ENCODE measurements around the gene IRAG1. TPM values are rescaled to one million over a fixed set of nuclear protein-coding genes. Genes with fewer than 3 reads are reported as not detected.

IRAG1 gene
- total RNA-seq, 6 experiments from 2014 or later, result 1.2 to 2.3 (median 1.4) TPM

DNA sequence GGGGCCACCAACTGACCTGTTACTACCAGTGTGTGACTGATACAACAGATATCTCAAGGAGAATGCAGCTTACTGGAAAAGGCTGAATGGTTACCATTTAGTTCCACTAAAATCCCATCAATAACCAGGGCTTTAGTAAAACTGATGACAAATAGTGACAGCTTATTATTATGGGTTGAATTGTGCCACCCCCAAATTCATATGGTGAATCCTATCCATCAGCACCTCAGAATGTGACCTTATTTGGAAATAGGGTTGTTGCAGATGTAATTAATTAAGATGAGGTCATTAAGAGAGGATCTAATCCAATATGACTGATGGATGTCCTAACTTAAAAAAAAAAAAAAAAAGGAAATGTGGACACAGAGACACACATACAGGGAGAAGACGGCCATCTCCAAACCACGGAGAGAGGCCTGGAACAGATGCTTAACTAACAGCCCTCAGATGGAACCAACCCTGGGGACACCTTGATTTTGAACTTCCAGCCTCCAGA lies 27.4 kb upstream of the IRAG1 start:
- H3K4me1 ChIP-seq, result no peaks in the 10 kb centered on the region
- intact Hi-C loops (cut with DNase I), result no loop called here
- H3K9me3 ChIP-seq, result no peaks in the 10 kb centered on the region
- H3K4me3 ChIP-seq, result no peak overlapping the region
- H3K27ac ChIP-seq, result no peak overlapping the region
- no peak for ATAC-seq
- WGBS (ENCODE audit: insufficient coverage, low coverage, low lambda C conversion rate, missing lambda C conversion rate), result 72% methylated on average over 2 of the region's 2 CpGs
- TF ChIP-seq, protein P1, sequence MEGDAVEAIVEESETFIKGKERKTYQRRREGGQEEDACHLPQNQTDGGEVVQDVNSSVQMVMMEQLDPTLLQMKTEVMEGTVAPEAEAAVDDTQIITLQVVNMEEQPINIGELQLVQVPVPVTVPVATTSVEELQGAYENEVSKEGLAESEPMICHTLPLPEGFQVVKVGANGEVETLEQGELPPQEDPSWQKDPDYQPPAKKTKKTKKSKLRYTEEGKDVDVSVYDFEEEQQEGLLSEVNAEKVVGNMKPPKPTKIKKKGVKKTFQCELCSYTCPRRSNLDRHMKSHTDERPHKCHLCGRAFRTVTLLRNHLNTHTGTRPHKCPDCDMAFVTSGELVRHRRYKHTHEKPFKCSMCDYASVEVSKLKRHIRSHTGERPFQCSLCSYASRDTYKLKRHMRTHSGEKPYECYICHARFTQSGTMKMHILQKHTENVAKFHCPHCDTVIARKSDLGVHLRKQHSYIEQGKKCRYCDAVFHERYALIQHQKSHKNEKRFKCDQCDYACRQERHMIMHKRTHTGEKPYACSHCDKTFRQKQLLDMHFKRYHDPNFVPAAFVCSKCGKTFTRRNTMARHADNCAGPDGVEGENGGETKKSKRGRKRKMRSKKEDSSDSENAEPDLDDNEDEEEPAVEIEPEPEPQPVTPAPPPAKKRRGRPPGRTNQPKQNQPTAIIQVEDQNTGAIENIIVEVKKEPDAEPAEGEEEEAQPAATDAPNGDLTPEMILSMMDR (IDR thresholded peaks at IDR 0.05), result no peak
- TF ChIP-seq POLR2A (IDR thresholded peaks at IDR 0.05), result no peak
- no peaks in the 10 kb centered on the region for H3K36me3 ChIP-seq
- no peak for DNase-seq
- H3K27me3 ChIP-seq, result no peaks in the 10 kb centered on the region

DNA sequence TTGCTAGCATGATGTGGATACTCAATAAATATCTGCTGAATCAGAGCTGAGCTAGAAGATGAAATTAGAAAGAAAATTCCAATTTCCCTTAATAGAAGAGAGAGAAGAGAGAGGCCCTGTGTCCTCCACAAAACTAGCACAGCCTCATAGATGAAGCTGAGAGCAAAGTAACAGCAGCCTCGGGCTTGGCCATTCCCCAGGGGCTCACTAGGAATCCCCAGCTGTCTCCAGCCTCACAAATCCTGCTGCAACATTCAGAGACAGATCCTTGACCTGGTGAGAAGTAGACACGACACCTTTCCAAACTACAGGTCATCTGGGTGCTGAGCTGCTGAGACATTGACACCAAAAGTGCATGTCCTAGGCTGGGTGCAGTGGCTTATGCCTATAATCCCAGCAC lies 26.1 kb upstream of the IRAG1 start:
- Histone ChIP-seq H3K36me3 (no peaks in the 10 kb centered on the region), H3K4me1 (no peaks in the 10 kb centered on the region), H3K27ac (no peak overlapping the region), H3K4me3 (no peak overlapping the region), H3K27me3 (no peaks in the 10 kb centered on the region), H3K9me3 (no peaks in the 10 kb centered on the region)
- intact Hi-C loops (cut with DNase I), result no loop called here
- ATAC-seq (no peak), DNase-seq (no peak)
- TF ChIP-seq, protein P1 (IDR thresholded peaks at IDR 0.05), result no peak
- TF ChIP-seq POLR2A (IDR thresholded peaks at IDR 0.05), result no peak
- WGBS (ENCODE audit: insufficient coverage, low coverage, low lambda C conversion rate, missing lambda C conversion rate), result 74% methylated on average over 2 of the region's 2 CpGs

DNA sequence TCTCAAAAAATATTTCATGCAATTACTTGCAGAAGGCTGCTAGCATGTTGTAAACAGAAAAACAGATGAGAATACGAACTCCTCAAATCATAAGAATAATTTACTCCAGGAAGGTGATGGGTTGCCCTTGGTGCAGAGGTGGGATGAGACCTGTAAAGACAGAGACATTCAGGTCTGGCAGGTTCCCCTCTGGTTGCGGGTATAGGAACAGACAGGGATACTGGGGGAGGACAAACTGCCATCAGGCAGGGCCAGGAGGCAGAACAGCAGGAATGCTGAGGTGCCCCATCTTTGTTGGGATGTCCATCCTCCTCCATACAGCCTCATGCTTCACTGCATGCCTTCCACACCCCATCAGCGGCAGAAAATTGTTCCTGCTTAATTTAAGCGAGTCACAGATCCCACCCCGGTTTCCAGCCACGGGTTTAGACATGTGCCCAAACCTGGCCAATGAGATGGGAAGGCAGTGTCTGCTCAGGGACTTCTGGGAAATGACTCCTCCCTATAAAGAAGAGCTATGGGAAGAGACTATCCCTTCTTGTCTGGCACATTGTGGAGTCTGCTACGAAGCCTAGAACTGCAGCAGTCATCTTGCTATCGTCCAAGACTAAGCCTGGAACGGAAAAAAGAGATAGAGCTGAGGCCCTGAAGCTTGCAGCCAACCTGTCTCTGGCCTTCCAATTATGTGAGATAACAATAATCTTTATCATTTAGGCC lies 23.1 kb upstream of the IRAG1 start:
- WGBS (ENCODE audit: insufficient coverage, low coverage, low lambda C conversion rate, missing lambda C conversion rate), result 73% methylated on average over 7 of the region's 9 CpGs
- Histone ChIP-seq H3K4me1 (no peaks in the 10 kb centered on the region), H3K36me3 (no peaks in the 10 kb centered on the region), H3K4me3 (no peak overlapping the region), H3K27ac (no peak overlapping the region), H3K9me3 (no peaks in the 10 kb centered on the region), H3K27me3 (no peaks in the 10 kb centered on the region)
- no peak for TF ChIP-seq POLR2A (IDR thresholded peaks at IDR 0.05)
- TF ChIP-seq, protein P1 (IDR thresholded peaks at IDR 0.05), result no peak
- ATAC-seq, result no peak
- DNase-seq, result no peak
- intact Hi-C loops (cut with DNase I), result no loop called here

DNA sequence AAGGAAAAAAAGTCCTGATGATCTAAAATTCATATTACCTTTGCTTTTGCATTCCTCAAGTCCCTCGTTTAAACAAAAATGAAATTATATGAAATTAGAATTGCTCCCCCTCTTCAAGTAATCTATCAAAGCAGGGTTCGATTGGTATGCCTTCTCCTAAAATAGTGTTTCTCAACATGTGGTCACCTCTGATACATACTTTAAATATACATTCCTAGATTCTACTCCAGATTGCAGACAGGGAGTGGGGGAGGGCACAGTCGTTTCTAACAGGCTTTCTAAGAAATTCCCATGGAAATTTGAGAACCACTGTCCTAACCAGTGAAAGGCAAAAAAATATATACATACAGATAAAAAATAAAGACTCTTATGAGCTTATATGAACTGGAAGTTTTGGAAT lies 22.6 kb upstream of the IRAG1 start:
- Histone ChIP-seq H3K4me1 (no peaks in the 10 kb centered on the region), H3K27ac (no peak overlapping the region), H3K27me3 (no peaks in the 10 kb centered on the region), H3K36me3 (no peaks in the 10 kb centered on the region), H3K9me3 (no peaks in the 10 kb centered on the region), H3K4me3 (no peak overlapping the region)
- WGBS (ENCODE audit: insufficient coverage, low coverage, low lambda C conversion rate, missing lambda C conversion rate), result 32% methylated on average over 3 of the region's 3 CpGs
- DNase-seq (no peak), ATAC-seq (no peak)
- intact Hi-C loops (cut with DNase I), result no loop called here
- TF ChIP-seq, protein P1 (IDR thresholded peaks at IDR 0.05), result no peak
- TF ChIP-seq POLR2A (IDR thresholded peaks at IDR 0.05), result no peak

Measured in right lobe of liver (tissue), 6 donors.